ENCODE data around the gene CD59. TPM values are rescaled to one million over a fixed set of nuclear protein-coding genes. Genes with fewer than 3 reads are reported as not detected.

CD59 gene
- total and polyA plus RNA-seq, 7 experiments from 2014 or later = 23.3 to 152 (median 69.6) TPM

GRCh38 chr11:33659370-33660139 is 76.7 kb downstream of the CD59 start:
- Histone ChIP-seq H3K4me3 (ENCODE audit: low read length) (no peak overlapping the region), H3K4me1 (ENCODE audit: control insufficient read depth in 2 of 2, insufficient read depth in 2 of 2, low read length in 2 of 2) (no peaks in the 10 kb centered on the region), H3K27ac (ENCODE audit: low read depth, low read length) (no peak overlapping the region), H3K36me3 (ENCODE audit: control insufficient read depth in 2 of 3, insufficient read depth in 3 of 3, low read length in 3 of 3) (no peaks in the 10 kb centered on the region), H3K9me3 (ENCODE audit: control insufficient read depth in 2 of 3, low read length in 3 of 3) (no peaks in the 10 kb centered on the region), H3K27me3 (ENCODE audit: control insufficient read depth in 2 of 2, insufficient read depth in 2 of 2, low read length in 2 of 2) (peaks cover 0 to 3% of the 10 kb centered on the region in 2 donors)
- H3K4me1 Mint-ChIP-seq = no peaks in the 10 kb centered on the region
- no peak overlapping the region for H3K27ac Mint-ChIP-seq
- no peaks in the 10 kb centered on the region for H3K9me3 Mint-ChIP-seq
- intact Hi-C loops (cut with micrococcal nuclease) = no loop called here
- no peak for DNase-seq
- peaks cover 2 to 24% (median 4%) of the 10 kb centered on the region in 5 donors for H3K27me3 Mint-ChIP-seq
- CTCF ChIA-PET = no interaction called here
- no peaks in the 10 kb centered on the region for H3K36me3 Mint-ChIP-seq
- POLR2A ChIA-PET = no interaction called here
- no peak for ATAC-seq
- no peak overlapping the region for H3K4me3 Mint-ChIP-seq

DNA sequence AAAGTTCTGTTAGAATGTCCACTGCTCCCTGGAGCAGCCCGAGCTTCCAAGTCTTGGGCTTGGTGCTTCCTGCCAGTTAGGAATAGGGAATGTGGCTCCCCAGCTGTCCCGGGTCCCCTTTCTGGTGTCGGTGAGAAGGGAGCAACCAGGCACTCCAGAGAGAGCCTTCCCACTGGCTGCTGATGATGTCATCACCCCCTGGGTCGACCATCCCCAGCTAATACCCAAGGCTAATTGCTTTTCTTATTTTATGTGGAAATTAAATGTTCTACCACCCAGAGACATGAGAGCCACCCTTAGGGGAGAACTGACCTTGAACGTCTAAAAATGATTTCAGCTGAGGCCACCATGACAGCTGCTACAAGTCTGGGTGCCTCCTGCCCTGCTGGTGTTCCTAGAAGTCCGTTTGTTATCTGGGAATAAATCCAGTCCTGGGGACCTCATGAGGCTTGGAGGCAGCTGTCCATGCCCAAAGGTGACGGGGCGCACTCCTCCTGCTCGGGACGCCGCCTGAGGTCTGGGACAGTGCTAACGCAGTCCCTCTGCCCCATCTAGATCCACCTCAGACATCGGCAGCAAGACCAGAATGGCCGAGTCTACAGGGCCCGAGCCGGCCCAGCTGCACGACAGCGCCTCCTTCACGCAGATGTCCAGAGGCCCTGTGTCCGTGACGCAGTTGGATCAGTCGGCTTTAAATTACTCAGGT is 77.9 kb downstream of the CD59 start:
- Histone ChIP-seq H3K4me3 (ENCODE audit: low read length) (no peak overlapping the region), H3K9me3 (ENCODE audit: control insufficient read depth in 2 of 3, low read length in 3 of 3) (no peaks in the 10 kb centered on the region), H3K36me3 (ENCODE audit: control insufficient read depth in 2 of 3, insufficient read depth in 3 of 3, low read length in 3 of 3) (no peaks in the 10 kb centered on the region), H3K27ac (ENCODE audit: low read depth, low read length) (no peak overlapping the region), H3K27me3 (ENCODE audit: control insufficient read depth in 2 of 2, insufficient read depth in 2 of 2, low read length in 2 of 2) (peaks cover 0 to 3% of the 10 kb centered on the region in 2 donors), H3K4me1 (ENCODE audit: control insufficient read depth in 2 of 2, insufficient read depth in 2 of 2, low read length in 2 of 2) (no peaks in the 10 kb centered on the region)
- no peak overlapping the region for H3K4me3 Mint-ChIP-seq
- CTCF ChIA-PET = no interaction called here
- POLR2A ChIA-PET = no interaction called here
- H3K9me3 Mint-ChIP-seq = no peaks in the 10 kb centered on the region
- DNase-seq (no peak), ATAC-seq (no peak)
- no peaks in the 10 kb centered on the region for H3K4me1 Mint-ChIP-seq
- H3K27ac Mint-ChIP-seq = no peak overlapping the region
- intact Hi-C loops (cut with micrococcal nuclease) = no loop called here
- peaks cover 4 to 27% (median 12%) of the 10 kb centered on the region in 5 donors for H3K27me3 Mint-ChIP-seq
- no peaks in the 10 kb centered on the region for H3K36me3 Mint-ChIP-seq

DNA sequence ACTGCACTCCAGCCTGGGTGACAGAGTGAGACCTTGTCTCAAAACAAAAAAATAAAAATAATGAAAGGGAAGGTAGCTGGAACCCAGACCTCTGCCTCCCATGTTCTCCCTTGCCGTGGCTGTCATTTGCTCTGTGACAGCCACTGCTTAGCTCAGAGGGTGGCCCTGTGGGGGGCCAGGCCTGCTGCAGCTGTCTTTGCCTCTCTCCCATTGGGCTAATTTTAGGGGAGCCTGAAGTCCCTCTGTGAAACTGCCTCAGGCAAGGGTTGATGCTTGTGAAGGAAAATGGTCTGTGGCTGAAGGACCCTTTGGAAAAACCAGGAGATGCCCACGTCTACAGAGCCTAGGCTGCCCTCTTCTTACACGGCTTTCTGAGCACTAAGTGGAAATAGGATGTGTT is 78.5 kb downstream of the CD59 start:
- H3K4me1 ChIP-seq (ENCODE audit: control insufficient read depth in 2 of 2, insufficient read depth in 2 of 2, low read length in 2 of 2) = no peaks in the 10 kb centered on the region
- Mint-ChIP-seq H3K27me3 (peaks cover 4 to 27% (median 13%) of the 10 kb centered on the region in 5 donors), H3K4me1 (no peaks in the 10 kb centered on the region), H3K4me3 (no peak overlapping the region), H3K36me3 (no peaks in the 10 kb centered on the region), H3K27ac (no peak overlapping the region), H3K9me3 (no peaks in the 10 kb centered on the region)
- intact Hi-C loops (cut with micrococcal nuclease) = no loop called here
- H3K36me3 ChIP-seq (ENCODE audit: control insufficient read depth in 2 of 3, insufficient read depth in 3 of 3, low read length in 3 of 3) = no peaks in the 10 kb centered on the region
- ChIA-PET CTCF (no interaction called here), POLR2A (no interaction called here)
- no peak for DNase-seq
- peaks cover 0 to 3% of the 10 kb centered on the region in 2 donors for H3K27me3 ChIP-seq (ENCODE audit: control insufficient read depth in 2 of 2, insufficient read depth in 2 of 2, low read length in 2 of 2)
- ATAC-seq = no peak
- H3K9me3 ChIP-seq (ENCODE audit: control insufficient read depth in 2 of 3, low read length in 3 of 3) = no peaks in the 10 kb centered on the region
- no peak overlapping the region for H3K4me3 ChIP-seq (ENCODE audit: low read length)
- no peak overlapping the region for H3K27ac ChIP-seq (ENCODE audit: low read depth, low read length)

- H3K4me3 Mint-ChIP-seq = no peak overlapping the region
- ATAC-seq = no peak
These were observed 79.5 kb downstream of the CD59 start for GRCh38 chr11:33656768-33657167.

DNA sequence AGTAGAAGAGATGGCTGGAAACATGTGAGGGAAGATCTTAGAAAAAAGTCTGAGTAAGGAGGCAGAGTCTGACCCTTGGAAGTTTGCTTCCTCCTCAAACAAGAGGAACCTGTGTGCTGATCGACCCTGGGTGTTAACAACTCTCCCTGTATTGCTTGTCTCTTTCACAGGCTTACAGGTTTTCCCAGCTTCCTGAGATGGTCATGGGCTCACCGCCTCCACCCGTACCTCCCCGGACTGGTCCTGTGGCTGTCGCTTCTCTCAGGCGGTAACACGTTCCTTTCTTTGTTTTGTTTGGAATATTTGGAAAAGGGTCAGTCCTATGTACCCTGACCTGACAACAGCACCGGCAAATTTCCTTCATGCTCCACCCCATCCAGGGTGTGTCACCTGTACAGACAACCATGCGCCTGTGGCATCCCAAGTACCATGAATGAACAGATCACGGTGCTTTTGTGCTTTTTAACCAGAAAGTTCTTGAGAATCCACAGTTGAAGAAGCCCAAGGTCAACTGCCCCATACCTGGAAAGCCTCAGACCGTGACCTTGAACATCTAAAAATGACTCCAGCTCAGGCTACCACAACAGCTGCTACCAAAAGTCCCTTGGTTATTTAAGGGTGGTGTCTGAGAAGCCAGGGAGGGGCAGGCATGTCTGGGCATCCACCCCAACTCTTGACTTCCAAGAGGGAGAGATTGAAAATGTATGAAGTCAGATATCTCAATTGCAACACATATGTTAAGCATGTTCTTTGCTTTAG is 80.2 kb downstream of the CD59 start:
- H3K4me1 ChIP-seq (ENCODE audit: control insufficient read depth in 2 of 2, insufficient read depth in 2 of 2, low read length in 2 of 2) = no peaks in the 10 kb centered on the region
- ChIA-PET CTCF (no interaction called here), POLR2A (no interaction called here)
- Mint-ChIP-seq H3K27ac (no peak overlapping the region), H3K36me3 (no peaks in the 10 kb centered on the region), H3K9me3 (no peaks in the 10 kb centered on the region), H3K27me3 (peaks cover 4 to 29% (median 11%) of the 10 kb centered on the region in 5 donors), H3K4me3 (no peak overlapping the region), H3K4me1 (no peaks in the 10 kb centered on the region)
- ATAC-seq (no peak), DNase-seq (no peak)
- intact Hi-C loops (cut with micrococcal nuclease) = no loop called here
- H3K36me3 ChIP-seq (ENCODE audit: control insufficient read depth in 2 of 3, insufficient read depth in 3 of 3, low read length in 3 of 3) = no peaks in the 10 kb centered on the region
- no peak overlapping the region for H3K4me3 ChIP-seq (ENCODE audit: low read length)
- peaks cover 0 to 3% of the 10 kb centered on the region in 2 donors for H3K27me3 ChIP-seq (ENCODE audit: control insufficient read depth in 2 of 2, insufficient read depth in 2 of 2, low read length in 2 of 2)
- no peaks in the 10 kb centered on the region for H3K9me3 ChIP-seq (ENCODE audit: control insufficient read depth in 2 of 3, low read length in 3 of 3)
- no peak overlapping the region for H3K27ac ChIP-seq (ENCODE audit: low read depth, low read length)

More at GRCh38 chr11:33656768-33657167, 79.5 kb downstream of the CD59 start:
- Mint-ChIP-seq H3K36me3 (no peaks in the 10 kb centered on the region), H3K4me1 (no peaks in the 10 kb centered on the region), H3K9me3 (no peaks in the 10 kb centered on the region), H3K27me3 (peaks cover 4 to 27% (median 12%) of the 10 kb centered on the region in 5 donors), H3K27ac (no peak overlapping the region)
- H3K36me3 ChIP-seq (ENCODE audit: control insufficient read depth in 2 of 3, insufficient read depth in 3 of 3, low read length in 3 of 3) = no peaks in the 10 kb centered on the region
- H3K27ac ChIP-seq (ENCODE audit: low read depth, low read length) = no peak overlapping the region
- no peaks in the 10 kb centered on the region for H3K4me1 ChIP-seq (ENCODE audit: control insufficient read depth in 2 of 2, insufficient read depth in 2 of 2, low read length in 2 of 2)
- ChIA-PET CTCF (no interaction called here), POLR2A (no interaction called here)
- H3K27me3 ChIP-seq (ENCODE audit: control insufficient read depth in 2 of 2, insufficient read depth in 2 of 2, low read length in 2 of 2) = peaks cover 0 to 3% of the 10 kb centered on the region in 2 donors
- no peak overlapping the region for H3K4me3 ChIP-seq (ENCODE audit: low read length)
- DNase-seq = no peak
- no peaks in the 10 kb centered on the region for H3K9me3 ChIP-seq (ENCODE audit: control insufficient read depth in 2 of 3, low read length in 3 of 3)
- intact Hi-C loops (cut with micrococcal nuclease) = no loop called here

DNA sequence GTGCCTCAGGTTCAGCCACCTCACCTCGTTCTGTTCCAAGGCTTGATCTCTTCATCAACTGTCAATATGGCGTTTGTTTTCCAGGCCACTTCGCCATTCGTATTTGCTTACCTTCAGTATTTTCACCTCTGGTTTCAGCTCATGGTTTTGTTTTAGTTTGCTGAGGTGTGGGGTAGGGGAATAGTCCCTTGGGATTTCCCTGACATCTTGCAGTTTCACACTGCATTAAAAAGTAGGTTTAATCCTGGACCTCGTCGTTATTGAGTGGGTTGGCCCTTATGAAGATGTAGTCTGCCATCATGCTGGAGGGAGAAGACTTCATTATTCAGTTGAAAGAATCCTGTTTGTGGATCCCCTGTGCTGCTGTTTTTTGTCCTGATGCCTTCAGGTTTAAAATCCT is 81.6 kb downstream of the CD59 start:
- Histone ChIP-seq H3K36me3 (ENCODE audit: control insufficient read depth in 2 of 3, insufficient read depth in 3 of 3, low read length in 3 of 3) (no peaks in the 10 kb centered on the region), H3K9me3 (ENCODE audit: control insufficient read depth in 2 of 3, low read length in 3 of 3) (no peaks in the 10 kb centered on the region), H3K4me3 (ENCODE audit: low read length) (no peak overlapping the region), H3K27me3 (ENCODE audit: control insufficient read depth in 2 of 2, insufficient read depth in 2 of 2, low read length in 2 of 2) (no peaks in the 10 kb centered on the region), H3K4me1 (ENCODE audit: control insufficient read depth in 2 of 2, insufficient read depth in 2 of 2, low read length in 2 of 2) (no peaks in the 10 kb centered on the region), H3K27ac (ENCODE audit: low read depth, low read length) (no peak overlapping the region)
- H3K4me3 Mint-ChIP-seq = no peak overlapping the region
- H3K9me3 Mint-ChIP-seq = no peaks in the 10 kb centered on the region
- CTCF ChIA-PET = no interaction called here
- H3K4me1 Mint-ChIP-seq = no peaks in the 10 kb centered on the region
- no peak overlapping the region for H3K27ac Mint-ChIP-seq
- H3K27me3 Mint-ChIP-seq = peaks cover 4 to 36% (median 14%) of the 10 kb centered on the region in 5 donors
- DNase-seq (no peak), ATAC-seq (no peak)
- POLR2A ChIA-PET = no interaction called here
- H3K36me3 Mint-ChIP-seq = no peaks in the 10 kb centered on the region
- intact Hi-C loops (cut with micrococcal nuclease) = no loop called here
